ENCODE measurements around the gene C16orf86. TPM values are rescaled to one million over a fixed set of nuclear protein-coding genes. Genes with fewer than 3 reads are reported as not detected.

The C16orf86 gene
- total RNA-seq, 1 experiment from 2014 or later = 0.81 TPM

DNA sequence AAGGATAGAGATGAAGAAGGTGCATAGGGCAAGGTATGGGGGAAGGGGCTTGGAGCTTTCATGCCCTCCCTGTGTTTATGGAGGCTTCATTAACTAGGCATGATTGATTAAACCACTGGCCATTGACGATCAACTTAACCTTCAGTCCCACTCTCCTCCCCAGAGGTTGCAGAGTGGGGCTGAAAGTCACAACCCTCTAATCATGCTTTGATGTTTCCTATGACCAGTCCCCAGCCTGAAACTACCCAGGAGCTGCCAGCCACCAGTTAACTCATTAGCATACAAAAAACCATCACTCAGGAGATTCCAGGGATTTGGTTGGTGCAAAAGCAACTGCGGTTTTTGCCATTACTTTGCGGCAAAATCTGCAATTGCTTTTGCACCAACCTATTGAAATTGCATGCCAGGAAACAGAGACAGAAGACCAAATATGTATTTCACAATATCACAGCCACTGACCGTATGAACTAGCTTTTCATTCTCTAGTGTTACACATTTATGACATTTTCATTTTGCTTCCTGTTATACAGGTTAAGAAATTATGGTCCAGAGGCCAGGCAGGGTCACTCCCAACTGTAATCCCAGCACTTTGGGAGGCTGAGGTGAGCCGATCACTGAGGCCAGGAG is 47.1 kb downstream of the C16orf86 start:
- Histone ChIP-seq H3K4me3 (no peak overlapping the region), H3K4me1 (no peaks in the 10 kb centered on the region), H3K27me3 (no peaks in the 10 kb centered on the region), H3K9me3 (replicated peaks) (no peaks in the 10 kb centered on the region), H3K36me3 (no peaks in the 10 kb centered on the region), H3K27ac (no peak overlapping the region)
- no peak for DNase-seq

- no peaks in the 10 kb centered on the region for H3K9me3 ChIP-seq (replicated peaks)
- no peak overlapping the region for H3K4me3 ChIP-seq
- DNase-seq = no peak
- no peaks in the 10 kb centered on the region for H3K36me3 ChIP-seq
- H3K4me1 ChIP-seq = no peaks in the 10 kb centered on the region
- no peaks in the 10 kb centered on the region for H3K27me3 ChIP-seq
- no peak overlapping the region for H3K27ac ChIP-seq
These were observed 47.9 kb downstream of the C16orf86 start for GRCh38 chr16:67714522-67714921.

DNA sequence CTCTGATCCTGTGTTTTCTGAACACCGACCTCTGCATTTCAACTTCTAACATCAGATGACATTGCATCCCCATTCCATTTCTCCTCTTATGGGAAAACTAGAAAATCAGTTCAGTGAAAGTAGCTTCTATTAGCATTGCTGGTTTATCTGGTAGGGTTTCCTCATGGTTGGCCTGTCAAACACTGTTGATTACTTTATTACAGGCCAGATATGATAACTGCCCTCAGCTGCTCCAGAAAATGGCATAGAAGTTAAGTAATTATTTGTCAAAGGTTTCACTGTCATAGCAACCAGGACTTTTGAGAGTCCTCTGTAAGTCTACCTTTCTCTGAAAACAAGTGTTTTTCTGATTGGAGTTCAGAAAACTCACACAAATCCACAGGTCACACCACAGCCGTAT is 49.5 kb downstream of the C16orf86 start:
- Histone ChIP-seq H3K36me3 (no peaks in the 10 kb centered on the region), H3K27me3 (no peaks in the 10 kb centered on the region), H3K27ac (no peak overlapping the region), H3K9me3 (replicated peaks) (no peaks in the 10 kb centered on the region), H3K4me1 (peaks cover 5% of the 10 kb centered on the region), H3K4me3 (no peak overlapping the region)
- DNase-seq = no peak

Other genes starting within 250 kb of the C16orf86 start
- gene HSD11B2, start 235.7 kb upstream of the C16orf86 start, total RNA-seq (2014; rRNA removed; shearing (Covaris generic)) = 0.61 and 1.1 TPM in 2 replicates
- gene ATP6V0D1, start 185.7 kb upstream of the C16orf86 start, total RNA-seq (2014; rRNA removed; shearing (Covaris generic)) = 48.6 and 49.4 TPM in 2 replicates
- not detected in 2 replicates for gene AGRP, start 183.3 kb upstream of the C16orf86 start, total RNA-seq (2014; rRNA removed; shearing (Covaris generic))
- 10.8 and 13.5 TPM in 2 replicates for gene RIPOR1, start 138.0 kb upstream of the C16orf86 start, total RNA-seq (2014; rRNA removed; shearing (Covaris generic))
- gene CTCF, start 104.3 kb upstream of the C16orf86 start, total RNA-seq (2014; rRNA removed; shearing (Covaris generic)) = 53.9 and 58.7 TPM in 2 replicates
- 0.43 TPM in 2 replicates for gene CARMIL2, start 21.7 kb upstream of the C16orf86 start, total RNA-seq (2014; rRNA removed; shearing (Covaris generic))
- 13.7 and 15.5 TPM in 2 replicates for gene ACD, start 6.6 kb upstream of the C16orf86 start, total RNA-seq (2014; rRNA removed; shearing (Covaris generic))
- gene PARD6A, start 5.9 kb upstream of the C16orf86 start, total RNA-seq (2014; rRNA removed; shearing (Covaris generic)) = 0.65 and 0.76 TPM in 2 replicates
- gene ENKD1, start 64 bp upstream of the C16orf86 start, total RNA-seq (2014; rRNA removed; shearing (Covaris generic)) = 2.5 and 3.0 TPM in 2 replicates
- 10.5 and 11.2 TPM in 2 replicates for gene GFOD2, start 52.5 kb downstream of the C16orf86 start, total RNA-seq (2014; rRNA removed; shearing (Covaris generic))
- gene RANBP10, start 139.7 kb downstream of the C16orf86 start, total RNA-seq (2014; rRNA removed; shearing (Covaris generic)) = 3.9 and 4.9 TPM in 2 replicates
- 0.33 and 0.49 TPM in 2 replicates for gene TSNAXIP1, start 140.1 kb downstream of the C16orf86 start, total RNA-seq (2014; rRNA removed; shearing (Covaris generic))
- gene THAP11, start 175.5 kb downstream of the C16orf86 start, total RNA-seq (2014; rRNA removed; shearing (Covaris generic)) = 24.8 and 27.1 TPM in 2 replicates
- gene NUTF2, start 180.1 kb downstream of the C16orf86 start, total RNA-seq (2014; rRNA removed; shearing (Covaris generic)) = 164 and 177 TPM in 2 replicates
- 15.4 and 18.8 TPM in 2 replicates for gene CENPT, start 180.9 kb downstream of the C16orf86 start, total RNA-seq (2014; rRNA removed; shearing (Covaris generic))
- 40.9 and 43.5 TPM in 2 replicates for gene EDC4, start 206.2 kb downstream of the C16orf86 start, total RNA-seq (2014; rRNA removed; shearing (Covaris generic))
- gene NRN1L, start 218.1 kb downstream of the C16orf86 start, total RNA-seq (2014; rRNA removed; shearing (Covaris generic)) = not detected in 2 replicates
- 5.6 and 6.1 TPM in 2 replicates for gene PSKH1, start 226.4 kb downstream of the C16orf86 start, total RNA-seq (2014; rRNA removed; shearing (Covaris generic))

Measured in SJCRH30 (cell line).